ENCODE measurements around the gene JRKL. TPM values are rescaled to one million over a fixed set of nuclear protein-coding genes. Genes with fewer than 3 reads are reported as not detected.
"Not testable (repeated sequence)": the region's sequence is repeated elsewhere in the genome, so short reads cannot be mapped to it uniquely, and the experiment has no call there.

Gene JRKL
- total RNA-seq, 1 donor from 2014 or later, result 6.0 TPM

GRCh38 chr11:96390488-96390792 lies 627 bp downstream of the JRKL start:
- DNase-seq (ENCODE audit: missing footprints) (no peak), ATAC-seq (peak; percentile 2)
- intact Hi-C loops (cut with DNase I), result loop anchor here (10.0 kb wide), 1 partner anchor 556 kb away; no protein-coding TSS in a partner anchor

GRCh38 chr11:96391698-96392307 lies 2.0 kb downstream of the JRKL start:
- ATAC-seq (no peak), DNase-seq (ENCODE audit: missing footprints) (no peak)
- intact Hi-C loops (cut with DNase I), result loop anchor here (10.0 kb wide), 1 partner anchor 557 kb away; no protein-coding TSS in a partner anchor

GRCh38 chr11:96393753-96394348 lies 4.0 kb downstream of the JRKL start:
- intact Hi-C loops (cut with DNase I), result loop anchor here (10.0 kb wide), 1 partner anchor 559 kb away; no protein-coding TSS in a partner anchor
- no peak for DNase-seq (ENCODE audit: missing footprints)
- no peak for ATAC-seq

- ATAC-seq (no peak), DNase-seq (ENCODE audit: missing footprints) (no peak)
- intact Hi-C loops (cut with DNase I), result loop anchor here (10.0 kb wide), 1 partner anchor 560 kb away; no protein-coding TSS in a partner anchor
Observed at GRCh38 chr11:96394773-96395172, 5.0 kb downstream of the JRKL start.

- intact Hi-C loops (cut with DNase I), result loop anchor here (10.0 kb wide), 1 partner anchor 562 kb away; no protein-coding TSS in a partner anchor
- ATAC-seq (no peak), DNase-seq (ENCODE audit: missing footprints) (no peak)
Observed at GRCh38 chr11:96396637-96397036, 6.8 kb downstream of the JRKL start.

GRCh38 chr11:96397863-96398262 lies 8.1 kb downstream of the JRKL start:
- DNase-seq (ENCODE audit: missing footprints) (no peak), ATAC-seq (no peak)
- intact Hi-C loops (cut with DNase I), result loop anchor here (10.0 kb wide), 1 partner anchor 563 kb away; no protein-coding TSS in a partner anchor

GRCh38 chr11:96400697-96401096 lies 10.9 kb downstream of the JRKL start:
- DNase-seq (ENCODE audit: missing footprints) (no peak), ATAC-seq (no peak)
- intact Hi-C loops (cut with DNase I), result no loop called here

- intact Hi-C loops (cut with DNase I); ATAC-seq; DNase-seq (ENCODE audit: missing footprints): not testable (repeated sequence)
Observed at GRCh38 chr11:96411412-96411811, 21.6 kb downstream of the JRKL start.

- intact Hi-C loops (cut with DNase I), result no loop called here
- ATAC-seq (no peak), DNase-seq (ENCODE audit: missing footprints) (no peak)
Observed at GRCh38 chr11:96412761-96413381, 23.1 kb downstream of the JRKL start.

GRCh38 chr11:96413408-96413807 lies 23.6 kb downstream of the JRKL start:
- intact Hi-C loops (cut with DNase I), result no loop called here
- ATAC-seq (no peak), DNase-seq (ENCODE audit: missing footprints) (no peak)

- DNase-seq (ENCODE audit: missing footprints), result no peak
- intact Hi-C loops (cut with DNase I), result loop anchor here (10.0 kb wide), 1 partner anchor 590 kb away; no protein-coding TSS in a partner anchor
- no peak for ATAC-seq
Observed at GRCh38 chr11:96424693-96425092, 34.9 kb downstream of the JRKL start.

GRCh38 chr11:96430668-96431067 lies 40.9 kb downstream of the JRKL start:
- ATAC-seq (no peak), DNase-seq (ENCODE audit: missing footprints) (no peak)
- intact Hi-C loops (cut with DNase I), result no loop called here

GRCh38 chr11:96432654-96433053 lies 42.8 kb downstream of the JRKL start:
- ATAC-seq; intact Hi-C loops (cut with DNase I); DNase-seq (ENCODE audit: missing footprints): not testable (repeated sequence)

Small RNA genes within 50 kb of the gene (microRNA-seq; reads per million reads assigned to microRNA genes)
- gene MIR1260B, result not detected

Other genes starting within 250 kb of the JRKL start
- 5.2 TPM for gene MAML2, start 46.8 kb upstream of the JRKL start, total RNA-seq
- gene CCDC82, start 101 bp upstream of the JRKL start, total RNA-seq, result 16.9 TPM